COLO829 (cell line): ENCODE measurements around the gene PCDHGA4.
"Not testable (repeated sequence)": the region's sequence is repeated elsewhere in the genome, so short reads cannot be mapped to it uniquely, and the experiment has no call there.

Experiments
- DNase-seq: peaks from one replicate; pipeline ENCODE4 v3.0.0; 2012; ENCODE audit warnings: low spot score

PCDHGA4 gene

GRCh38 chr5:141384471-141385267 is 29.8 kb downstream of the PCDHGA4 start:
- DNase-seq = no peak

DNA sequence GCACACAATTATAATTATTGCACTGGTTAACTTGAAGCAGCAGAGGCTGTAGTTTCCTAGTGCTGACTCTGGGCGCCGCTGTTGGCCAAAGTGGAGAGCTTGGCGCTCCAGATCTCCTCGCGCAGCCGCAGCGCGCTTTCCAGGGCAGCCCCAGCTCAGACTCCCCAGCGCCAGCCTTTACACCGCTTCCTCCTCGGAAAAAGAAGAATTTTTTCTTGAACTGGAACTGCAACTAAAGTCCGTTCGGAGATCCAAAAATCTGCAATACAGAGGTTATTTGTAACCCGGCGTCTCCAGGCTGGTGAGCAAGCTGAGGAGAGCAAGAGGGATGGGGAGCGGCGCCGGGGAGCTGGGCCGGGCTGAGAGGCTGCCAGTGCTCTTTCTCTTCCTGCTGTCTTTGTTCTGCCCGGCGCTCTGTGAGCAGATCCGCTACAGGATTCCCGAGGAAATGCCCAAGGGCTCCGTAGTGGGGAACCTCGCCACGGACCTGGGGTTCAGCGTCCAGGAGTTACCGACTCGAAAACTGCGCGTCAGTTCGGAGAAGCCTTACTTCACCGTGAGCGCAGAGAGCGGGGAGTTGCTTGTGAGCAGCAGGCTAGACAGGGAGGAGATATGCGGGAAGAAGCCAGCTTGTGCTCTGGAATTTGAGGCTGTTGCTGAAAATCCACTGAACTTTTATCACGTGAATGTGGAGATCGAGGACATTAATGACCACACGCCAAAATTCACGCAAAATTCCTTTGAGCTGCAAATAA is 32.9 kb downstream of the PCDHGA4 start, which contains the start of gene PCDHGB4:
Gene PCDHGB4, plus strand, starts transcription at position 142 of the 755 bp plus-strand sequence. Its CDS starts 187 bp downstream, at position 329.
- DNase-seq = not testable (repeated sequence)

- DNase-seq = no peak
These were observed 33.8 kb downstream of the PCDHGA4 start for GRCh38 chr5:141388661-141389060.

- no peak for DNase-seq
These were observed 34.6 kb downstream of the PCDHGA4 start for GRCh38 chr5:141389153-141390042.

DNA sequence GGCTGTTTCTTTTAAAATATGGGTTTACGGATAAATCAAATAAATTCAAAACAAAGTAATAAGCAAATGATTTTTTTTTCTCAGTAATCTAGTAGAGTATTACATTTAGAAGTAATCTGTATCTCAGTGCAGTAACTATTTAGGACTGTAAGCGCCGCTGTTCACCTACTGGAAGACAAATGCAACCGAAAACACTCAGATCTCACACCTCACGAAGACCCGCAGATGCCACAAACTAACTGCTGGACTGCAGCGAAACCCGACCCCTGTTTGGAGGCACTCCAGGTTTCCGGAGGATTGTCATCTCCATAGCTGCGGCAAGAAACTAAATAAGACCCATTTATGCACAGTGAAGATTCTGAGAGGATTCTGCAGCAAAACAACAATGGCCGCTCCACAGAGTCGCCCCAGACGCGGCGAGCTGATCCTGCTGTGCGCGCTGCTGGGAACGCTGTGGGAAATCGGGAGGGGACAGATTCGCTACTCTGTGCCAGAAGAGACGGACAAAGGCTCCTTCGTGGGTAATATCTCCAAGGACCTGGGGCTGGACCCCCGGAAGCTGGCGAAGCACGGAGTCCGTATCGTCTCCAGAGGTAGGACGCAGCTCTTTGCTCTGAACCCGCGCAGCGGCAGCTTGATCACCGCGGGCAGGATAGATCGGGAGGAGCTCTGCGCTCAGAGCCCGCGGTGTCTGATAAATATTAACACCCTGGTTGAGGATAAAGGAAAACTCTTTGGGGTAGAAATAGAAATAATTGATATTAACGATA is 37.8 kb downstream of the PCDHGA4 start, which contains the start of gene PCDHGA8:
Gene PCDHGA8, plus strand, starts transcription at position 205 of the 770 bp plus-strand sequence. Its CDS starts 181 bp downstream, at position 386.
- no peak for DNase-seq

DNA sequence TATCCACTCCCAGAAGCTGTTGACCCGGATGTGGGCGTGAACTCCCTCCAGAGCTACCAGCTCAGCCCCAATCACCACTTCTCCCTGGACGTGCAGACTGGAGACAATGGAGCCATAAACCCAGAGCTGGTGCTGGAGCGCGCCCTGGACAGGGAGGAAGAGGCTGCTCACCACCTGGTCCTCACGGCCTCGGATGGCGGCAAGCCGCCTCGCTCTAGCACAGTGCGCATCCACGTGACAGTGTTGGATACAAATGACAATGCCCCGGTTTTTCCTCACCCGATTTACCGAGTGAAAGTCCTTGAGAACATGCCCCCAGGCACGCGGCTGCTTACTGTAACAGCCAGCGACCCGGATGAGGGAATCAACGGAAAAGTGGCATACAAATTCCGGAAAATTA is 38.4 kb downstream of the PCDHGA4 start:
- DNase-seq = no peak

DNA sequence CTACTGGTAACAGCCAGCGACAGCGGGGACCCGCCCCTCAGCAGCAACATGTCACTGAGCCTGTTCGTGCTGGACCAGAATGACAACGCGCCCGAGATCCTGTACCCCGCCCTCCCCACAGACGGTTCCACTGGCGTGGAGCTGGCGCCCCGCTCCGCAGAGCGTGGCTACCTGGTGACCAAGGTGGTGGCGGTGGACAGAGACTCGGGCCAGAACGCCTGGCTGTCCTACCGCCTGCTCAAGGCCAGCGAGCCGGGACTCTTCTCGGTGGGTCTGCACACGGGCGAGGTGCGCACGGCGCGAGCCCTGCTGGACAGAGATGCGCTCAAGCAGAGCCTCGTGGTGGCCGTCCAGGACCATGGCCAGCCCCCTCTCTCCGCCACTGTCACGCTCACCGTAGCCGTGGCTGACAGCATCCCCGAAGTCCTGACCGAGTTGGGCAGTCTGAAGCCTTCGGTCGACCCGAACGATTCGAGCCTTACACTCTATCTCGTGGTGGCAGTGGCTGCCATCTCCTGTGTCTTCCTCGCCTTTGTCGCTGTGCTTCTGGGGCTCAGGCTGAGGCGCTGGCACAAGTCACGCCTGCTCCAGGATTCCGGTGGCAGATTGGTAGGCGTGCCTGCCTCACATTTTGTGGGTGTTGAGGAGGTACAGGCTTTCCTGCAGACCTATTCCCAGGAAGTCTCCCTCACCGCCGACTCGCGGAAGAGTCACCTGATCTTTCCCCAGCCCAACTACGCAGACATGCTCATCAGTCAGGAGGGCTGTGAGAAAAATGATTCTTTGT is 39.8 kb downstream of the PCDHGA4 start:
- DNase-seq = not testable (repeated sequence)

- DNase-seq = peak; percentile 23
These were observed 43.1 kb downstream of the PCDHGA4 start, which contains the start of gene PCDHGB5 for GRCh38 chr5:141397756-141398551. PCDHGB5 (plus strand) TSS chr5:141397947; CDS start chr5:141398128, 181 bp downstream.

GRCh38 chr5:141398608-141399007 is 43.8 kb downstream of the PCDHGA4 start:
- DNase-seq = no peak

DNA sequence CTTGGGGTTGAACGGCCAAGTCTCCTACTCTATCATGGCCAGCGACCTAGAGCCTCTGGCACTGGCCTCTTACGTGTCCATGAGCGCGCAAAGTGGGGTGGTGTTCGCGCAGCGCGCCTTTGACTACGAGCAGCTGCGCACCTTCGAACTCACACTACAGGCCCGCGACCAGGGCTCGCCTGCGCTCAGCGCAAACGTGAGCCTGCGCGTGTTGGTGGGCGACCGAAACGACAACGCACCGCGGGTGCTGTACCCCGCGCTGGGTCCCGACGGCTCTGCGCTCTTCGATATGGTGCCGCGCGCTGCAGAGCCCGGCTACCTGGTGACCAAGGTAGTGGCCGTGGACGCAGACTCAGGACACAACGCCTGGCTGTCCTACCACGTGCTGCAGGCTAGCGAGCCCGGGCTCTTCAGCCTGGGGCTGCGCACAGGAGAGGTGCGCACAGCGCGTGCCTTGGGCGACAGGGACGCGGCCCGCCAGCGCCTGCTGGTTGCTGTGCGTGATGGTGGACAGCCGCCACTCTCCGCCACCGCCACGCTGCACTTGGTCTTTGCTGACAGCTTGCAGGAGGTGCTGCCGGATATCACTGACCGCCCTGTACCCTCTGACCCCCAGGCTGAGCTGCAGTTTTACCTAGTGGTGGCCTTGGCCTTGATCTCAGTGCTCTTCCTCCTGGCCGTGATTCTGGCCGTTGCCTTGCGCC is 44.9 kb downstream of the PCDHGA4 start:
- no peak for DNase-seq

GRCh38 chr5:141402553-141403243 is 47.9 kb downstream of the PCDHGA4 start, which contains the start of gene PCDHGA9:
PCDHGA9 (plus strand) TSS chr5:141402778; CDS start chr5:141402953, 175 bp downstream.
- no peak for DNase-seq

DNA sequence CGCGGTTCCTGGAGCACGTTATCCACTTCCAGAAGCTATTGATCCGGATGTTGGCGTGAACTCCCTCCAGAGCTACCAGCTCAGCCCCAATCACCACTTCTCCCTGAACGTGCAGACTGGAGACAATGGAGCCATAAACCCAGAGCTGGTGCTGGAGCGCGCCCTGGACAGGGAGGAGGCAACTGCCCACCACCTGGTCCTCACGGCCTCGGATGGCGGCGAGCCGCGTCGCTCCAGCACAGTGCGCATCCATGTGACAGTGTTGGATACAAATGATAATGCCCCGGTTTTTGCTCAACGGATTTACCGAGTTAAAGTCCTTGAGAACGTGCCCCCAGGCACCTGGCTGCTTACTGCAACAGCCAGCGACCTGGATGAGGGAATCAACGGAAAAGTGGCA is 48.6 kb downstream of the PCDHGA4 start:
- DNase-seq = no peak
